ENCODE measurements around the gene SLC39A11. TPM values are rescaled to one million over a fixed set of nuclear protein-coding genes. Genes with fewer than 3 reads are reported as not detected.
A peak's percentile ranks its signal among the peaks of the same experiment; 100 is the strongest.

Gene SLC39A11
- total and polyA plus RNA-seq, 2 of the 13 experiments (the other 11 are each of a cell fraction or from before 2014, with no cell fraction given), result 17.2 to 31.5 TPM

DNA sequence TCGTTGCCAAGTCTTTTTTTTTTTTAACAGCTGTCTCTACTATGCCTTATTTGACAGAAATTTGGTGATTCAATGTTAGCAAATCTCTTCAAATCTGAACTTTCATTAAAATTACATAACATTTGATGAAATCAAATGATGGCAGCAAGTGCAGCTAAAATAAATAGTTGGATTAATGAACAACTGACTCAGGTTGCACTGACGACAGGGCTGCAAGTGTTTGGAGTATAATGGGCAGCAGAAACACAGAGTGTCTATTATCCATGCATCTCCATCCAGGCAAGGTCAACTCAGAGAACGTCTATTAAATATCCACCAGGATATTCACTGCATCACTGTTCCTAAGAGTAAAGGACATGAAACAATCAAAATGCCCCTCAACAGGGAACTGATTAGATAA lies 109.8 kb downstream of the SLC39A11 start:
- Histone ChIP-seq H3K4me2 (ENCODE audit: low read depth, low read length) (no peak overlapping the region), H2AFZ (ENCODE audit: low read length) (no peak overlapping the region), H3K9me3 (ENCODE audit: low read length) (no peaks in the 10 kb centered on the region), H3K79me2 (ENCODE audit: insufficient read depth, low read length) (no peaks in the 10 kb centered on the region), H3K4me3 (replicated peaks in 1 of 3; ENCODE audit: insufficient read depth in 1 of 3, low read depth in 2 of 3, low read length in 3 of 3) (no peak overlapping the region), H3K4me1 (ENCODE audit: insufficient read depth, low read length) (peaks cover 35% of the 10 kb centered on the region), H3K36me3 (replicated peaks in 1 of 2; ENCODE audit: control insufficient read depth in 1 of 2, insufficient read depth in 2 of 2, low read length in 2 of 2) (no peaks in the 10 kb centered on the region), H3K9ac (ENCODE audit: insufficient read depth, low read depth, low read length) (no peak overlapping the region), H3K27ac (ENCODE audit: extremely low read length, insufficient read depth, low read length) (no peak overlapping the region), H3K27me3 (ENCODE audit: control insufficient read depth in 1 of 2, insufficient read depth in 2 of 2, low read length in 2 of 2) (peaks cover 0 to 2% of the 10 kb centered on the region in 2 experiments; a peak in 1 of 5 replicates), H4K20me1 (ENCODE audit: insufficient read depth, low read length) (no peaks in the 10 kb centered on the region; the same call in 1 of the 2 replicates)
- WGBS (ENCODE audit: low lambda C conversion rate), result 42% methylated on average over 3 of the region's 3 CpGs
- CTCF ChIA-PET (ENCODE audit: low intra/inter-chr PET ratio, low total read pairs), result no interaction called here
- BruUV-seq (replicated peaks), result no TSS peak
- TF ChIP-seq E2F5 (CRISPR knock-in tag; conservative IDR thresholded peaks at IDR 0.05) (no peak), HDAC6 (IDR thresholded peaks at IDR 0.05; ENCODE audit: low read depth, low read length) (no peak), TP53 (CRISPR knock-in tag; conservative IDR thresholded peaks at IDR 0.05) (no peak), ZBTB7B (CRISPR knock-in tag; IDR thresholded peaks at IDR 0.05) (no peak), HMG20A (CRISPR knock-in tag; IDR thresholded peaks at IDR 0.05; ENCODE audit: borderline replicate concordance) (peak; percentile 32; the same call in 1 of the 2 replicates), GATAD2A (CRISPR knock-in tag; IDR thresholded peaks at IDR 0.05) (0 out of 2 replicates have a peak, but pooled peaks have one; percentile 28), RXRB (CRISPR knock-in tag; IDR thresholded peaks at IDR 0.05; ENCODE audit: borderline replicate concordance) (0 out of 2 replicates have a peak, but pooled peaks have one; percentile 16), ATF7-NPFF (CRISPR knock-in tag; IDR thresholded peaks at IDR 0.05; ENCODE audit: low read depth) (no peak), ZNF33B (CRISPR knock-in tag; IDR thresholded peaks at IDR 0.05) (no peak), ZNF383 (CRISPR knock-in tag; IDR thresholded peaks at IDR 0.05; ENCODE audit: borderline replicate concordance) (no peak), KMT2A (CRISPR knock-in tag; IDR thresholded peaks at IDR 0.05) (no peak), FOSL2 (CRISPR knock-in tag; IDR thresholded peaks at IDR 0.05) (no peak)
- TF ChIP-seq, protein P1, sequence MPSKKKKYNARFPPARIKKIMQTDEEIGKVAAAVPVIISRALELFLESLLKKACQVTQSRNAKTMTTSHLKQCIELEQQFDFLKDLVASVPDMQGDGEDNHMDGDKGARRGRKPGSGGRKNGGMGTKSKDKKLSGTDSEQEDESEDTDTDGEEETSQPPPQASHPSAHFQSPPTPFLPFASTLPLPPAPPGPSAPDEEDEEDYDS (CRISPR knock-in tag; IDR thresholded peaks at IDR 0.05), result no peak
- FAIRE-seq (peak; percentile 63), DNase-seq (ENCODE audit: low spot score) (peak; percentile 39), ATAC-seq (peak; percentile 13; the same call in 1 of the 3 replicates)
- intact Hi-C loops (cut with micrococcal nuclease; ENCODE audit: unreplicated experiment), result loop anchor here (5.0 kb wide), 1 partner anchor 425 kb away; no protein-coding TSS in a partner anchor
- in situ Hi-C loops (cut with HindIII; ENCODE audit: extremely low pct_ligation_motif_present, low pct_unique_long_range_greater_than_20kb), result no loop called here
- POLR2A ChIA-PET, result interaction anchor here (0.8 kb wide), 1 partner anchor 86 kb away, joined by 3 read pairs; no protein-coding TSS in a partner anchor

All from HepG2 (cell line).